Upper lobe of right lung (tissue), 1 donor: ENCODE results near the gene RING1. TPM values are rescaled to one million over a fixed set of nuclear protein-coding genes. Genes with fewer than 3 reads are reported as not detected.

Source experiments
- ATAC-seq: fragments of 200-7000 bp; cut with Tn5 transposase; one replicate; pipeline ENCODE4 v1.9.1; 2020; ENCODE audit warnings: mild to moderate bottlenecking, moderate library complexity
- DNase-seq: peaks from one replicate; pipeline ENCODE4 v3.0.0-alpha.2; 2020
- H3K27ac ChIP-seq: fragments of 200-600 bp; one replicate; pipeline ENCODE4 v1.8.0; 2022
- H3K27me3 ChIP-seq: fragments of 200-600 bp; one replicate; pipeline ENCODE4 v1.8.0; 2022; ENCODE audit warnings: mild to moderate bottlenecking
- H3K36me3 ChIP-seq: fragments of 200-600 bp; one replicate; pipeline ENCODE4 v1.8.0; 2022
- H3K4me1 ChIP-seq: fragments of 200-600 bp; one replicate; pipeline ENCODE4 v1.8.0; 2022
- H3K4me3 ChIP-seq: fragments of 200-600 bp; one replicate; pipeline ENCODE4 v1.8.0; 2022; ENCODE audit warnings: mild to moderate bottlenecking
- H3K9me3 ChIP-seq: fragments of 200-600 bp; one replicate; pipeline ENCODE4 v1.8.0; 2022
- CTCF ChIP-seq: fragments of 200-600 bp; IDR thresholded peaks from one replicate; pipeline ENCODE4 v1.8.0; 2022; ENCODE audit warnings: antibody characterized with exemption
- intact Hi-C: fragments of 100-400 bp; cut with DNase I; formaldehyde crosslinking; loops from one replicate; pipeline ENCODE4 v1.11.0; 2022
- long read RNA-seq: library from polyadenylated mRNA; unstranded; transcript quantifications from one replicate; pipeline ENCODE4 v2.0.0, GENCODE V29; 2021
- total RNA-seq: library from RNA; stranded (reverse); fragmentation: NEBNext Ultra II Directional; extraction: Animal tissue kit (Norgen Biotek cat#: 25700); gene quantifications from one replicate; pipeline ENCODE4 v1.2.1, GENCODE V29; 2021
- donor health status: DM: no; HTN: yes; CAD: no; lungs with severe emphysema.

The RING1 gene
- 42.0 TPM for total RNA-seq
- long read RNA-seq, partial matches to known transcripts = 5 of 11 reads
- long read RNA-seq, other reads (novel, unspliced or antisense) = 2 of 11 reads

GRCh38 chr6:33208091-33208967 is at the start of gene RING1:
Gene RING1 (plus strand): TSS chr6:33208500. CDS start chr6:33208823, 323 bp downstream.
- ATAC-seq (peak; percentile 87), DNase-seq (peak; percentile 95)
- no peaks in the 10 kb centered on the region for H3K27me3 ChIP-seq
- H3K4me3 ChIP-seq = peak within 1 kb of the TSS; percentile 97
- peaks cover 35% of the 10 kb centered on the region for H3K4me1 ChIP-seq
- peak within 1 kb of the TSS; percentile 96 for H3K27ac ChIP-seq
- H3K9me3 ChIP-seq = no peaks in the 10 kb centered on the region
- TF ChIP-seq CTCF = no peak
- peaks cover 30% of the 10 kb centered on the region for H3K36me3 ChIP-seq
- intact Hi-C loops = no loop called here

DNA sequence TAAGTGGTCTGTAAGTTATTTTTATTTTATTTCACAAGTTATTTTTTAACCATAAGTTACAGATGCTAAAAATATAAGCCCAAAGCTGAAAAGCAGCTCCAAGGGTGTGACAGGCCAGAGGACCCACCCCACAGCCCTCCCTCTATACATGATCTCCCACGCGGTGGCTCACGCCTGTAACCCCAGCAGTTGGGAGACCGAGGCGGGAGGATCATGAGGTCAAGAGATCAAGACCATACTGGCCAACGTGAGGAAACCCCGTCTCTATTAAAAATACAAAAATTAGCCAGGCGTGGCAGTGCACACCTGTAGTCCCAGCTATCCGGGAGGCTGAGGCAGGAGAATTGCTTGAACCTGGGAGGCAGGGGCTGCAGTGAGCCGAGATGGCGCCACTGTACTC is 48.2 kb upstream of the RING1 start:
- no peak for TF ChIP-seq CTCF
- no peak overlapping the region for H3K27ac ChIP-seq
- no peaks in the 10 kb centered on the region for H3K27me3 ChIP-seq
- no peak overlapping the region for H3K4me3 ChIP-seq
- peaks cover 13% of the 10 kb centered on the region for H3K4me1 ChIP-seq
- no peaks in the 10 kb centered on the region for H3K36me3 ChIP-seq
- ATAC-seq (no peak), DNase-seq (no peak)
- intact Hi-C loops = loop anchor here (10.0 kb wide), 1 partner anchor 85 kb away; no protein-coding TSS in a partner anchor
- no peaks in the 10 kb centered on the region for H3K9me3 ChIP-seq

DNA sequence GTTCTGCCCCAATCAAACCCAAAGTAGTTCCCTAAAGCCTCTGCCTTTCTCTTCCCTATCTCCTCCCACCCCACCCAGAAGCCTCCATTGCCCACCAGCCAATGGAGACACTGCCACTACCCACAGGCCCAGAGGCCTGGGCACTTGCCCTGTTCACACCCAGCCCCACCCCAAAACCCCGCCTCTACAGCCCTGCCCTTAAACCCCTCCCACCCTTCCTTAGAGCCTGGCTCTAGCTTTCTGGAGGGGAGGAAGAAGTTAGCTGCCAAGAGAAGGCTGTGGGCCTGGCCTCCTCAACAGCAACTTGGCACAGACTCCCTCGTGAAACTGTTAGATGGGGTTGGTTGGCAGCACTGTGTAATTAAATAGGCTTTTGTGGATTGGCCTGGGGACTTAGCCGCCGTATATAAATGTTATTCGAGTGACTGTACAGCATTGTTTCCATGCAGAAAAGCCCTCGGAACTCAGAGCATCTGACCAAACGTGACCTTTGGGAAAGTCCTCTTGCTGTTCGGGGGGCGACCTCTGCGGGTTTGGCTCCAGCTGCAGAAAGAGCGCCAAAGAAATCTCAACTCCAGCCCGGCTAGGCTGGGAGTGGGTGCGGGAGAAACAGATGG is 47.5 kb upstream of the RING1 start:
- ATAC-seq (peak; percentile 77), DNase-seq (peak; percentile 82)
- no peak overlapping the region for H3K27ac ChIP-seq
- intact Hi-C loops = loop anchor here (10.0 kb wide), 1 partner anchor 84 kb away; no protein-coding TSS in a partner anchor
- H3K27me3 ChIP-seq = no peaks in the 10 kb centered on the region
- no peaks in the 10 kb centered on the region for H3K36me3 ChIP-seq
- no peak overlapping the region for H3K4me3 ChIP-seq
- no peak for TF ChIP-seq CTCF
- H3K4me1 ChIP-seq = peaks cover 13% of the 10 kb centered on the region
- no peaks in the 10 kb centered on the region for H3K9me3 ChIP-seq

DNA sequence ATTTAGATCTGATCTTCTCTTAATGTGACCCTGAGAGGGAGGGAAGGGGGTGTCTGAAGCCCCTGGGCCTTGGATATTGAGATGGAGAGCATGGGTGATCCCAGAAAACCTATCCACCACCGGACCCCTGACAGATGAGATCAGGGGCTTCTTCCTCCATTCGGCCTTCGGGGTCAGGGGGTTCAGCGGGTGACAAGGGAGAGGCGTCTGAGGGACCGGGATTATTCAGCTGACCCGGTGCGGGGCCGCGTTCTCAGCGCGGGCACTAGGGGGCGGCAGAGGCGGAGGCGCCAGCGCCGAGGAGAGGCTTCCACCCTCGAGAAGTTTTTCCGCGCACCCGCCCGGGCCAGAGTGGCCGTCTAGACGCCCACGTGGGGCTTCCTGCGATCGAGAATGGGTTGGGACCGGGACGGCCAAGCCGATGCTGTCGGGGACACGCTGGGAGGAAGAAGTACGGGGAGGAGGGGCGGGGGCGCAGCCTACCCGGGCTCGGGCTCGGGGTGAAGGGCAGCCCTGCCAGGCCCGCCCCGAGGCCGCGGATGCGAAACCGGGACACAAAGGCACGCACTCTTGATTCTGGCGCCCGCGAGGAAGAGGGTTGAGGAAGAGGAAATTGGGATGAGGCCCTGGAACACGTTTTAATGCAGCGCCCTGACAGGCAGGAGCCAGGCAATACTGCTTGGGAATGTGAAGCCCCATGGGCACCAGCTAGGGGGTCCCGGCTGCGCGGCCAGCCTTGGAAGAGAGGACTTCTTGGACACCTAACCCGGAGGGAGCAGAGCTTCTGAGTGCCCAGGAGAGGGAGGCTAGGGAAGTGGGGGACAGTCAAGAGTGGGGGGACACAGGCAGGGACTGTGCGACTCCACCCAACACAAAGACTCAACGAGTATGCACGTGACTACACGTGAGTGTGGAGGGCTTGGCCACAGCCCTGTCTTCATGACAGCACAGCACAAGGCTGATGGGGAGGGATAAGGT is 46.7 kb upstream of the RING1 start:
- Histone ChIP-seq H3K4me3 (peak overlapping the region; percentile 56), H3K36me3 (no peaks in the 10 kb centered on the region), H3K9me3 (no peaks in the 10 kb centered on the region), H3K4me1 (peaks cover 13% of the 10 kb centered on the region), H3K27ac (no peak overlapping the region), H3K27me3 (no peaks in the 10 kb centered on the region)
- peak; percentile 93 for TF ChIP-seq CTCF
- DNase-seq = peak; percentile 93
- ATAC-seq = peak; percentile 95
- intact Hi-C loops = loop anchor here (10.0 kb wide), 1 partner anchor 83 kb away; no protein-coding TSS in a partner anchor

- intact Hi-C loops = loop anchor here (10.0 kb wide), 1 partner anchor 81 kb away; no protein-coding TSS in a partner anchor
- no peak for TF ChIP-seq CTCF
- Histone ChIP-seq H3K4me3 (no peak overlapping the region), H3K36me3 (no peaks in the 10 kb centered on the region), H3K4me1 (peaks cover 13% of the 10 kb centered on the region), H3K27me3 (no peaks in the 10 kb centered on the region), H3K27ac (no peak overlapping the region), H3K9me3 (no peaks in the 10 kb centered on the region)
- ATAC-seq (no peak), DNase-seq (no peak)
Measured at GRCh38 chr6:33163540-33163939, 44.8 kb upstream of the RING1 start.
